Skin of body (tissue), 2 donors: ENCODE results near the gene PDIA4. TPM values are rescaled to one million over a fixed set of nuclear protein-coding genes. Genes with fewer than 3 reads are reported as not detected.
"Not testable (repeated sequence)": the region's sequence is repeated elsewhere in the genome, so short reads cannot be mapped to it uniquely, and the experiment has no call there.

Source experiments
- DNase-seq: peaks from one replicate; lab custom pipeline; 2025; lab: John Stamatoyannopoulos, UW
- total RNA-seq: library from RNA; depleted of rRNA; stranded (reverse); fragments of >200 nt; gene quantifications from one replicate; pipeline ENCODE4 v1.2.3, GENCODE V29; 2014

The PDIA4 gene, protein sequence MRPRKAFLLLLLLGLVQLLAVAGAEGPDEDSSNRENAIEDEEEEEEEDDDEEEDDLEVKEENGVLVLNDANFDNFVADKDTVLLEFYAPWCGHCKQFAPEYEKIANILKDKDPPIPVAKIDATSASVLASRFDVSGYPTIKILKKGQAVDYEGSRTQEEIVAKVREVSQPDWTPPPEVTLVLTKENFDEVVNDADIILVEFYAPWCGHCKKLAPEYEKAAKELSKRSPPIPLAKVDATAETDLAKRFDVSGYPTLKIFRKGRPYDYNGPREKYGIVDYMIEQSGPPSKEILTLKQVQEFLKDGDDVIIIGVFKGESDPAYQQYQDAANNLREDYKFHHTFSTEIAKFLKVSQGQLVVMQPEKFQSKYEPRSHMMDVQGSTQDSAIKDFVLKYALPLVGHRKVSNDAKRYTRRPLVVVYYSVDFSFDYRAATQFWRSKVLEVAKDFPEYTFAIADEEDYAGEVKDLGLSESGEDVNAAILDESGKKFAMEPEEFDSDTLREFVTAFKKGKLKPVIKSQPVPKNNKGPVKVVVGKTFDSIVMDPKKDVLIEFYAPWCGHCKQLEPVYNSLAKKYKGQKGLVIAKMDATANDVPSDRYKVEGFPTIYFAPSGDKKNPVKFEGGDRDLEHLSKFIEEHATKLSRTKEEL
- total RNA-seq = 72.3 TPM

DNA sequence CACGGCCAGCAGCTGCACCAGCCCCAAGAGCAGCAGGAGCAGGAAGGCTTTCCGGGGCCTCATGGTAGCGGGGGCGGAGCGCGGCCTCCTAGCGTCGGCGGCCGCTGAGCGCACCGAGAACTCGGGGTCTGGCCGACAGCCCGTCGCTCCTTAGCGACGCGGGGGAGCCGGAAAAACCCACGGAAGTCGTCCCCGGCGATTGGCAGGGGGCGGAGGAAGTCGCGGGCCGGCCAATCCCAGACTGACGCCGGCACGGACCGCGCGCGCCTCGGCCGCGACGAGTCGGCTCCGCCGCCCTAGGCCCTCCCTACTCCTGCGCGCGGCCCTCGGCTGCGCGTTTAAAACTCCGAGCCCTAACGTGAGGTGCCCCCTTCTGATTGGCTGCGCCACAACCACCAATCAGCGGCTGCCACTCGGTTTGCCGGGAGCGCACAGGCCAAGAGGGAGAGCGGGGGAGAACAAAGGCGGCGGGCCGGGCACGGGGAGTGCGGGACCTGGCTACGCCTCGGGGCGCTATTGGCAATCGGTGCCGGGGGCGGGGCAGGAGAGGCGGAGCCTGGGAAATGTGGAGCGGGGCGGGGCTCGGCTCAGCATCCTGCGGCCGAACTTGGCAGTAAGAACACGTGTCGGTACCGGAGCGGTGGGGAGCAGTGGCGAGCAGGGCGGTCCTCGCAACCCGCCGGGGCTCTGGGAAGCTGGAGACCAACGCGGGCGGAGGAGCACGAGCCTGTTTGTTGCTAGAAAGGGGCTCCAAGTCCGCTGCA, at the start of gene PDIA4:
Gene PDIA4, minus strand, starts transcription at position 160 of the 764 bp plus-strand sequence. Its CDS starts 97 bp downstream, at position 63.
- DNase-seq = peak; percentile 99

DNA sequence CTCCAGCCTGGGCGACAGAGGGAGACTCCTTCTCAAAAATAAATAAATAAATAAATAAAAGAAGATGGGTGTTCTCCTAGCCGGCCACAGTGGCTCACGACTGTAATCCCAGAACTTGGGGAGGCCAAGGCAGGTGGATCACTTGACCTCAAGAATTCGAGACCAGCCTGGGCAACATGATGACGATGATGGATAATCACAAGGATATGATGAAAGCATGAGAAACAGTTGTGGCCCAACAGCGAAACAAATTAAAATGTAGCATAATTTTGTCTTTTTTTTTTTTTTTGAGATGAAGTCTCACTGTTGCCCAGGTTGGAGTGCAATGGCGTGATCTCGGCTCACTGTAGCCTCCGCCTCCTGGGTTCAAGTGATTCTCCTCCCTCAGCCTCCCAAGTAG, 49.3 kb upstream of the PDIA4 start:
- no peak for DNase-seq

DNA sequence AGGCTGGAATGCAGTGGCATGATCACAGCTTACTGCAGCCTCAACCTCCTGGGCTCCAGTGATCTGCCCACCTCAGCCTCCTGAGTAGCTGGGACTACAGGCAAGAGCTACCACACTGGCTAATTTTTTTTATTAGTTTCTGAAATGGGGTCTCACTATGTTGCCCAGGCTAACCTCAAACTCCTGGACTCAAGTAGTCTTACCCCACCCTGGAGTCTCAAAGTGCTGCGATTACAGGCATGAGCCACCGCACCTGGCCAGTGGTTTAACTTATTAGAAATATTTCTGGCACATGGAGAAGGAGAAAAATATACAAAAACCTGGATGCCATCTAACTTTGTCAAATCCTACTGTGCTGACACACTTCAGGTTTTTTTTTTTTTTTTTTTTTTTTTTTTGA, 47.0 kb upstream of the PDIA4 start:
- DNase-seq = no peak

DNA sequence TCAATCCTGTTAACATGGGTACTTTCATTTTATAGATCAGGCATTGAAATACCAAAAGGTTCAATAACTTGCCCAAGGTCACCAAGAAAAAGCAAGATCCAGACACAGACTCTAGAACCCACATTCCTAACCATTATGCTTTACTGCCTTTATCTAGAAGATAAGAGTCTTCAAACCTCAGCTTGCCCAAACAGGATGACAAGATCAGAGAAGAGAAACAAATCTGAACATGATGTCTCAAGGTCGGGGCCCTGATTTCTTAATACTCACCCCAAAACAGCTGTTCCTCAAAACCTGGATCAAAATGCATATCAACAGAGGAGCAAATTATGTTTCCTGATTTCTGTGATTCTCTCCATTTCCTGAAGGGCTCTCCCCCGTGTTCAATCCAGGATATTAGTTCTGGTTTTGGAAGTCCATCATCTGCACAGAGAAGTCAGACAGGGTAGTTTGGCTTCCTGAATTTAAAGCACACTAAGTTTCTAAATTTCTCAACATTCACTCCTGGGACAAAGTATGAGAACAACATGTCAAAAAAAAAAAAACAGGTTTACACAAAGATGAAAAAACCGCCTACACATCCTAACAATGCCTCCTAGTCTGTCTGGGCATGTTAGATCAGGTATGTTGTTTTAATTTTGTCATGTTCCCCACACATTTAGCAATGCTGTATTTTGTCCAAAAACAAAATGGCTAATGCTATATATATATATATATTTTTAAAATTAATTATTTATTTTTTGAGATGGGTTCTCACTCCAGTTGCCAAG, 46.0 kb upstream of the PDIA4 start:
- DNase-seq = no peak

DNA sequence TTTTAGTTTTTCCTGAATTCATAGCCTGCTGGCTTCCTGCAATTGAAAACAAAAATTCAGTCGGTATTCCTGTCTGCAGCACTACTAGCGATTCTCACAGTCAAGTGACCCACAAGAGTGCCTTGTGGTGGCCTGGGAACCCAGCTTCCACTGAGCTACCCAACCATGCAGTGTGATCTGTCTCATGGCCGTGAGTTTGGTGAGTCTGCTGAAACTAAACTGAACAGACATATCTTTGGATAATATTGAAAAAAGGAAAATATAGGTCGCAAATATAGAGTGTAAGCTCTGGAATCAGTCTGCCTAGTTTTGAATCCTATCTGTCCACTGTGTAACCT, 44.1 kb upstream of the PDIA4 start:
- DNase-seq = no peak

DNA sequence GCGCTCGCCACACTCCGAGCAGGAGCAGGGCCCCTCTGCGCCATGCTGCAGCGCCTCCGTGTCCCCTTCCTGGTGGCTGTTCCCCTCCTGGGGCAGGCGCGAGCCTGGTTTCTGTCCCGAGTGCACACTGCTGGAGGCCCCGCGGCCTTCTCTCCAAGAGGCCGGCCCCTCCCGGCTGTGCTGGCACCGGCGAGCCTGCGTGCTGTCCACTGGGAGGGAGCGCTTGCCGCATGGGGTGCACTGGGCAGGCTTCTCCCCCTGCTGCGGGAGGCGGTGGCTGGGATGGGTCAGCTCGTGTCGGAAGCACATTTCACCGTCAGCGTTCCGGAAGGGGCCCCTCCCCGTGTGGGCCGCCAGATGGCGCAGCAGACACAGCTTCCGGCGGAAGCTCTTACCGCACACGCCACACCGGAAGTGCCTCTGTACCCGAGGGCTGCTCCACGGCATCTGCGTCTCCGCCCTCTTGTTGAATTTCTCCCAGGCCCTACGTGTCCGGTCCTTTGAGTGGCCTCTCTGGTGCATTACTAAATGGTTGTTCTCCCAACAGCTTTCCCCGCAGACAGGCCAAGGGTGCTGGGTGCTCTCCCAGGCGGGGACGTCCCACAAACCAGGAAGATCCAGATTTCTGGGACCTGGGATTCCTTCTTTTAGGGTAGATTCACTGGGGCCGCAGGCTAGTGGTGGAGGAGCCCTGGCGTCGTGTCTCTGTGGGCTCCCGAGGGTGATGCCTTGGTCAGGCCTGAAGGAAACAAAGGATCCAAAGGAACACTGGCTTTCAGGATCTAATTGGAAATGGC, 43.5 kb upstream of the PDIA4 start:
- no peak for DNase-seq

DNA sequence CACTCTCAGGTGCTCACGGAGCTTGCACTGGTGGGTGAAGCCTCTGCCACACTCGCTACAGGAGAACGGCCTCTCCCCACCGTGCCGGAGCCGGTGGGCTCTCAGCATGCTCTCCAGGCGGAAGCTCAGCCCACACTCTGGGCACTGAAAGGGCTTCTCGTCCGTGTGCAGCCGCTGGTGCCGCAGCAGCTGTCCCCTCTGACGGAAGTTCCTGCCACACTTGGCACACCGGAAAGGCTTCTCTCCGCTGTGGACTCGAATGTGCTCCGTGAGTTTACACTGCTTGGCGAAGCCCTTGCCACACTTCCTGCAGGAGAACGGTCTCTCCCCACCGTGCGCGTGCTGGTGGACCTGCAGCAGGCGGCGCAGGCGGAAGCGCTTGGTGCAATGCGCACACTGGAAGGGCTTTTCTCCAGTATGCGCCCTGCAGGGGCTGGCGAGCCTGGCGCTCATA, 42.9 kb upstream of the PDIA4 start:
- DNase-seq = no peak

DNA sequence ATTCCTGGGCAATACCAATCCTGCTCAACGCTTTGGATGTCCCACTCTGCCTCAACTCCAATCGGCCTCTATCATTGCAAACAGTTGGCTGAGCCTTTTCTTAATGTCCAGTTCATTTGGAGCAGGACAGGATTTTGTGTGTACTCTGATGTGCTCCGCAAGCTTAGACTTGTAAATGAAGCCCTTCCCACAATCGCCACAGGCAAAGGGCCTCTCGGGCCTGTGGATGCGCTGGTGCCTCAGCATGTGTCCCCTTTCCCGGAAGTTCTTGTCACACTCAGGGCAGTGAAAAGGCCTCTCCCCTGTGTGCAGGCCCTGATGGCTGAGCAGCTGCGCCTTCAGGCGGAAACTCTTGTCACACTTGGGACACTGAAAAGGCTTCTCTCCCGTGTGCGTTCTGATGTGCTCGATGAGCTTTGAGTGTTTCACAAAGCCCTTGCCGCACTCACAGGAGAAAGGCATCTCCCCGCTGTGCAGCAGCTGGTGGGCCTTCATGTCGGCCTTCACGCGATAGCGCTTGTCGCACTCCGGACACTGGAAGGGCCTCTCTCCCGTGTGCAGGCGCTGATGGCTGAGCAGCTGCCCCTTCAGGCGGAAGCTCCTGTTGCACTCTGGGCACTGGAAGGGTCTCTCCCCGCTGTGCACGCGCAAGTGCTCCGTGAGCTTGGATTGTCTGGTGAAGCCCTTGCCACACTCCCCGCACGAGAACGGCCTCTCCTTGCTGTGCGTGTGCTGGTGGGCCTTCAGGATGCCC, 42.2 kb upstream of the PDIA4 start:
- no peak for DNase-seq

DNA sequence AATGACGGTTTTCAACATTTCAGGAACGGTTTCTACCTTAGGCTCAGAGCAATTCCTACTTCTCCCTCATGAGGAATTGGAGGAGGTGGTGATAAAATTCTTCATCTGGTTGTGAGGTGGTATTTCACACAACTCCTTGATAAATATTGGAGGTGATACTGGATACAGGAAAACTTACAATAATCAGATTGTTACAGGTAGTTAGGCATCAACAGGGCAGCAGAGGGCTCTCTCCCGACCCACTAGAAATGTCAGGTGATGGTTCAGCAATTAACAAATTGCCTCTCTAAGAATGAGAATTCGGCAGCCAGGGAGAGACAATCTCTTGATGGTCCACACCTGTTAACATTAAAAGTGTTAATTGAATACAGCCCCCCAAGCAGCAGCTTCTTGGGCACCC, 39.6 kb upstream of the PDIA4 start:
- no peak for DNase-seq

DNA sequence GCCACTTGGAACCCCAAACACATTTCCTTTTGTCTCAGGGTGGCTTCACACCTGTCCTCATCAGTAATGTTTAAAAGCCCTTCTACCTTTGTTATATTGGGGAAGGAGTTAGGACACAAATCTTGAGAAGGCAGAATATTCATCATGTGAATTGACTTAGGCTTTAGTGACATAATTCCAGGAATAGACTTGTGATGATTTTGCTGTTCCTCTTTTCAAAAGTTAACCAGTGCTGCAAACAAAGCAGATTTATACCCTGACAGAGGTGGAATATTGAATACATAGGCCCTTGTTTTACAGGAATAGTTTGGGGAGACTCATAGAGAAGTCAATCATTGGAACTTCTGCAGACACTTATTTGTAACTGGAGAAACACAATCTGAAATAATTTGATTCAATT, 35.2 kb upstream of the PDIA4 start:
- DNase-seq = no peak

DNA sequence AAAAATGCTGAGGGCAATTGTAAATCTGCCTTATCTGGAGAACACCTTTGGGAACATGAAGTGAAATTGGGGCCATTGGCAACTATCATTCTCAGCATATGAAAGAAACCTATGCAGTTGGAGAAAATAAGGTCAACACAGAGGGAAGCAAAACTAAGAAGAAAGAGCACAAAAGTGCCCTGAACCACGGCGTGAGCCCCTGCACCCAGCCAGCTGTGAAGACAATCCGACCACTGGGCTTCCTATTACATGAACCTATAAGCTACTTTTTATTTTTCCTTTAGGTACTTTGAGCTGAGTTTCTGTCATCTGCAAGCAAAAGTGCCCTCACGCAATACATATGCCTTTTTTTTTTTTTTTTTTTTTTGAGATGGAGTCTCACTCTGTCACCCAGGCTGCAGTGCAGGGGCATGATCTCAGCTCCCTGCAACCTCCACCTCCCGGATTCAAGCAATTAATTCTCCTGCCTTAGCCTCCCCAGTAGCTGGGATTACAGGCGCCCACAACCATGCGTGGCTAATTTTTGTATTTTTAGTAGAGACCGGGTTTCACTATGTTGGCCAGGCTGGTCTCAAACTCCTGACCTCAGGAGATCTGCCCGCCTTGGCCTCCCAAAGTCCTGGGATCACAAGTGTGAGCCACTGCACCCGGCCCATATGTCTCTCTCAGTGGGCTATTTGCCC, 34.1 kb upstream of the PDIA4 start:
- DNase-seq = not testable (repeated sequence)

DNA sequence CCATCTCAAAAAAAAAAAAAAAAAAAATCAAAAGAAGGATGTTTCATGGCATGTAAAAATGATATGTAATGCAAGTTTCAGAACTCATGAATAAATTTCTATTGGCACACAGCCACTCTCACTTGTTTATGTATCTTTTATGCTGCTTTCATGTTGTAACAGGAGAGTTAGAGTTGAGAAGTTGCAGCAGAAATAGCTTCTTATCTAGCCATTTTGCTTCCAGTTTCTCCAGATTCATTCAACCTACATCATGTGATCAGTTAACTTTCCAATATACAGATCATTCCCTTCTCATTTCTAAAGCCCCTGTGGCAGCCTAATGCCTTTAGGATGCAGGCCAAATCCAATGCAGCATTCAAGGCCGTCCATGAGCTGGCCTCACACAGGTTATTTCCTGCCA, 31.9 kb upstream of the PDIA4 start:
- peak; percentile 52 for DNase-seq

DNA sequence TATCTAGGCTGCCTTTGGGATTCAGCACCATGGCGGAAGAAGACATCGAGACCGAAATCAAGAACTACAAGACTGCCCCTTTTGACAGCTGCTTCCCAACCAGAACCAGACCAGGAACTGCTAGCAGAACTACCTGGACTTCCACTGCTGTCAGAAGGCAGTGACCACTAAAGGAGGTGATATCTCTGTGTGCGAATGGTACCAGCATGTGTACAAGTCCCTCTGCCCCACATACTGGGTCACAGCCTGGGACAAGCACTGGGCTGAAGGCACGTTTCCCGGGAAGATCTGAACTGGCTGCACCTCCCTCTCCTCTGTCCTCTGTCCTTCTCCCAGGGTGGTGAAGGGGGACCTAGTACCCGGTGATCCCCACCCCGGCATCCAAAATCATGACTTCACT, 25.6 kb upstream of the PDIA4 start:
- no peak for DNase-seq

DNA sequence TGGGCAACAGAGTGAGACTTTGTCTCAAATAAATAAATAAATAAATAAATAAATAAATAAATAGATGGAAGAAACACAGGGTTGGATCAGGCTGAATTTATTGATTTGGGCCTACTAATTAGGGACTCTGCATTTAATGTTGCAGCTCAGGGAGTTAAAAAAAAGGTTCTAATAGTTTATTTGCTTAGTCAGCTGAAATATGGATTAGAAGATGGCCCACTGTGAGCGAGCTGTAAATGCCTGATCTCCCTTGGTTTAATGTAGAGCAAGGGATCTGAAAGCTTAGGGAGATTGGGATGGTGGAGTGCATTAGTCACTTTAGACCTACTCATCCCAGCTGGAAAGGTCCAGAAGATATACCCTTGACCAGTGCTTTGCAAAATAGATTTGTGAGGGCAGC, 25.1 kb upstream of the PDIA4 start:
- DNase-seq = no peak

DNA sequence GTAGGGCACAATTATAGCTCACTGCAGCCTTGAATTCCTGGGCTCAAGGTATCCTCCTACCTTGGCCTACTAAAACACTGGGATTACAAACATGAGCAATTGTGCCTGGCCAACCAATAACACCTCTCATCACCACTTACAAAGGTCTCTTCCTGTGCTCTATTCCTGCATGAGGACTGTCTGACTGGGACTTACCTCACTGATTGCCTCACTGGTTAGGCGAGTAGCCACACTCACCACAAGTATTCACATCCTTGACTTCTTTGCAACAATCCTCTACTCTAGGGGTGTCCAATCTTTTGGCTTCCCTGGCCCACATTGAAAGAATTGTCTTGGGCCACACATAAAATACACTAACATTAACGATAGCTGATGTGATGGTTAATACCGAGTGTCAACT, 22.6 kb upstream of the PDIA4 start:
- no peak for DNase-seq

DNA sequence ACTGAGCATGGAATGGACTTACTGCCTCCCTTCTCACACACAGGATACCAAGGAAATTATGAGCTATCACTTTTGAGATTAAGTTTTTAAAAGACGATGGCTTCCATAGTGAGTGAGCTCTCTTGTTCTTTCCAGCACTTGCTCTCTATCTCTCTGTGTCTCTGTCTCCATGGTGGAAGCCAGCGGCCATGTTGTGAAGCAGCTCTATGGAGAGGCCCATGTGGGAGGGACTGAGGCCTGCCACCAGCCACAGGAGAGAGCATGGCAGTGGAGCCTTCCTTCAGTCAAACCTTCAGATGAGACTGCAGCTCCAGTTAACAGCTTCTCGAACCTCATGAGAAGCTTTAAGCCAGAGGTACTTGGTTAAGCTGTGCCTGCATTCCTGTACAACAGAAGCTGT, 20.5 kb upstream of the PDIA4 start:
- DNase-seq = no peak

DNA sequence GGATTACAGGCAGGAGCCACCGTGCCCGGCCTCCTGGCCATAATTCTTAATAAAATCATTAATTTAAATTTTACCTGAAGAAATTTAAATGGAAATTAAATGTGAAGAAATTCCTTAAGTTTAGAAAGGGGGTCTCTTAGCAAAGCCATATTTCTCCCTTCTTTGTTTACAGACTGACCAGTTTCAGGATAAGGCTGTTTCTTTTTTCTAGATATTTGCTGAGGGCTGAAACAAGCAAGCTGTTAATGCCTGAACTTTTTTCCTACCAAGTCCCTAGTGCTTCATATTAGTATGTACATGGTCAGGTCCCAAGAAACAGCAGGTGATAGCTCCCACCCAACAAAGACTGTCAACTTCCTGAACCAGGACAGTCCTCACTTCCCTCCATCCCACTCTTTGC, 18.1 kb upstream of the PDIA4 start:
- no peak for DNase-seq

DNA sequence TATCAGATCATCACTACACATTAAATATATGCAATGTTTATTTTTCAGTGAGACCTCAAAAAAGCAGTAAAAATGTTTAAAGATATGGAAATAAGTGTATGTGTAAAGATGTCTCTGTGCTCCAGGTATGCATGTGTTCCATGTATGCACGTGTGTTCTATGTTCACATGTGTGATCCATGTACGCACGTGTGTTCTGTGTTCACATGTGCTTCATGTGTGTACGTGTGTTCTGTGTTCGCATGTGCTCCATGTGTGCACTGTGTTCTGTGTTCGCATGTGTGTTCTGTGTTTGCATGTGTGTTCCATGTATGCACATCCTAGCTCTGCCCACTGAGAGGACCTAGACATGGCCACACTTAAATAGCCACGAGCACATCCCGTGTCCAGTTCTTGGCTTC, 15.6 kb upstream of the PDIA4 start:
- DNase-seq = no peak

DNA sequence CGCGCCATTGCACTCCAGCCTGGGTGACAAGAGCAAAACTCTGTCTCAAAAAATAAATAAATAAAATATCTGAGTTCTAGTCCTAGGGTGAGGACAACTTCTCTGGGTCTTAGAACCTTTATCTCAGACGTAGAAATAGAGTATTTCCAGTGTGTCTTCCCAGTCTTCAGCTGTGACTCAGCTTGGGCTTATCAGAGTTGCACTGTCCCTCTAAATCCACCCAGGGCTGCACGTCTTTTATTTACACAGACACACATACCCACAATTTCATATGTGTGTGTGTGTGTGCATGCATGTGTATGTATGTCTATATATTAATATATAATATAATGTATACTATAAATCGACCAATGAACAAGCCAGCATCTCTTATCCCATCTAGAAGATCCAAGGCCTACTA, 13.0 kb upstream of the PDIA4 start:
- DNase-seq = no peak

DNA sequence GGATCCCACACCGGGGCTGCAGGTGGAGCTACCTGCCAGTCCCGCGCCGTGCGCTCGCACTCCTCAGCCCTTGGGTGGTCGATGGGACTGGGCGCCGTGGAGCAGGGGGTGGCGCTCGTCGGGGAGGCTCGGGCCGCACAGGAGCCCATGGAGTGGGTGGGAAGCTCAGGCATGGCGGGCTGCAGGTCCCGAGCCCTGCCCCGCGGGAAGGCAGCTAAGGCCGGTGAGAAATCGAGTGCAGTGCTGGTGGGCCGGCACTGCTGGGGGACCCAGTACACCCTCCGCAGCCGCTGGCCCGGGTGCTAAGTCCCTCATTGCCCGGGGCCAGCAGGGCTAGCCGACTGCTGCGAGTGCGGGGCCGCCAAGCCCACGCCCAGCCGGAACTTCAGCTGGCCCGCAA, 10.3 kb upstream of the PDIA4 start:
- not testable (repeated sequence) for DNase-seq
